SK-MEL-5 (cell line): ENCODE data around the gene SMIM3. TPM values are rescaled to one million over a fixed set of nuclear protein-coding genes. Genes with fewer than 3 reads are reported as not detected.
"Not testable (repeated sequence)": the region's sequence is repeated elsewhere in the genome, so short reads cannot be mapped to it uniquely, and the experiment has no call there.

Source experiments
- DNase-seq: peaks from one replicate; pipeline ENCODE4 v3.0.0-alpha.2; 2016; ENCODE audit warnings: low read depth, low spot score
- in situ Hi-C: cut with HindIII; loops from 2 replicates; pipeline ENCODE4 v1.10.0; 2016; ENCODE audit warnings: low sequenced_read_pairs, high pct_unique_total_duplicates, low pct_unique_long_range_greater_than_20kb
- polyA plus RNA-seq, 2 experiments: library from polyadenylated mRNA; depleted of rRNA; stranded (reverse); fragments of >200 nt; gene quantifications; 2 replicates each; pipeline ENCODE4 v1.2.3, GENCODE V29; 2015
- total RNA-seq: library from RNA; depleted of rRNA; stranded (reverse); fragments of >200 nt; shearing (Covaris generic); gene quantifications from 2 replicates; pipeline ENCODE4 v1.2.3, GENCODE V29; 2014; rRNA removed

Gene SMIM3
- 6.9 and 9.5 TPM in 2 replicates for total RNA-seq
- polyA plus RNA-seq (2015; cell fraction: cytosol; rRNA removed), result 11.4 and 14.6 TPM in 2 replicates
- polyA plus RNA-seq (2015; cell fraction: nucleus; rRNA removed), result 2.0 and 5.3 TPM in 2 replicates

GRCh38 chr5:150778517-150779396, at the start of gene SMIM3:
TSS of gene SMIM3 (plus strand) at chr5:150778757. CDS start at chr5:150795441, 16,684 bp downstream.
- in situ Hi-C loops, result no loop called here
- DNase-seq, result peak; percentile 55

GRCh38 chr5:150729859-150730258, 48.7 kb upstream of the SMIM3 start:
- in situ Hi-C loops, result no loop called here

GRCh38 chr5:150731669-150732242, 46.8 kb upstream of the SMIM3 start:
- DNase-seq, result no peak
- in situ Hi-C loops, result no loop called here

More at GRCh38 chr5:150729859-150730258, 48.7 kb upstream of the SMIM3 start:
- no peak for DNase-seq

GRCh38 chr5:150734579-150735384, 43.8 kb upstream of the SMIM3 start:
- DNase-seq, result no peak
- in situ Hi-C loops, result no loop called here

GRCh38 chr5:150738862-150739261, 39.7 kb upstream of the SMIM3 start:
- DNase-seq, result no peak
- in situ Hi-C loops, result no loop called here

- in situ Hi-C loops, result no loop called here
- DNase-seq, result no peak
Measured at GRCh38 chr5:150740992-150741391, 37.6 kb upstream of the SMIM3 start.

- DNase-seq, in situ Hi-C loops: not testable (repeated sequence)
Measured at GRCh38 chr5:150742455-150743141, 36.0 kb upstream of the SMIM3 start.

- DNase-seq, in situ Hi-C loops: not testable (repeated sequence)
Measured at GRCh38 chr5:150743142-150743488, 35.4 kb upstream of the SMIM3 start.

GRCh38 chr5:150750469-150750868, 28.1 kb upstream of the SMIM3 start:
- DNase-seq, result no peak
- in situ Hi-C loops, result no loop called here

- no peak for DNase-seq
- in situ Hi-C loops, result no loop called here
Measured at GRCh38 chr5:150751096-150751891, 27.3 kb upstream of the SMIM3 start.

- no peak for DNase-seq
- in situ Hi-C loops, result no loop called here
Measured at GRCh38 chr5:150753463-150753862, 25.1 kb upstream of the SMIM3 start.

- no peak for DNase-seq
- in situ Hi-C loops, result no loop called here
Measured at GRCh38 chr5:150753863-150754262, 24.7 kb upstream of the SMIM3 start.

- in situ Hi-C loops, result no loop called here
- DNase-seq, result no peak
Measured at GRCh38 chr5:150757087-150757649, 21.4 kb upstream of the SMIM3 start.

- no peak for DNase-seq
- in situ Hi-C loops, result no loop called here
Measured at GRCh38 chr5:150758203-150758530, 20.4 kb upstream of the SMIM3 start.

- peak; percentile 98 for DNase-seq
- in situ Hi-C loops, result no loop called here
Measured at GRCh38 chr5:150758531-150759333, 19.8 kb upstream of the SMIM3 start, which contains the start of gene DCTN4. TSS of gene DCTN4 (minus strand) at chr5:150759017. CDS start at chr5:150758993, 24 bp downstream.

- in situ Hi-C loops, result no loop called here
- DNase-seq, result no peak
Measured at GRCh38 chr5:150759334-150759583, 19.3 kb upstream of the SMIM3 start.
